ENCODE results near the gene ADAMTSL3. TPM values are rescaled to one million over a fixed set of nuclear protein-coding genes. Genes with fewer than 3 reads are reported as not detected.

The ADAMTSL3 gene
- total and polyA plus RNA-seq, 2 of the 8 experiments (the other 6 are each of a cell fraction or from before 2014, with no cell fraction given) = 0.35 to 1.4 TPM

DNA sequence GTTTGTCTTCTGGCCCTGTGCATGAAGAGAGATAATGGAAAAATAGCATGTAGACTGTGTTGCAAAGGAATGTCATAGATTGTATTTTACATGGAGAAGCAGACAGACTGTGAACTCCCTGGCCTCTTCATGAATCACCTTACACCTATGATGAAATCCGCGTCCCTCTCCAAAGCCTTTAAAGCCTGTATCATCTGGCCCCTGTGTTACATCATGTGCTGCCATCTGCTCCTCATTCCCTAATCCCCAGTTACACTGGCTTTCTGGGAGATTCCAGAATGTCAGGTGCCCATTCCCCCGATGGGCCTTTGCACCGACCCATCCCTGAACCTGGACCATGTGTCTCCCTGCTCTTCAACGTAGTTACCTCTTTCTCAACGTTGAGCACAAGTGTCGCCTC is 190.8 kb downstream of the ADAMTSL3 start:
- H3K9me3 ChIP-seq (ENCODE audit: insufficient read depth in 2 of 2, low read depth in 1 of 2, low read length in 1 of 2) = no peaks in the 10 kb centered on the region
- H3K4me3 ChIP-seq (ENCODE audit: extremely low read depth in 1 of 4, insufficient read depth in 2 of 4, low read depth in 3 of 4, low read length in 4 of 4) = no peak overlapping the region
- no peak overlapping the region for H2AFZ ChIP-seq (ENCODE audit: low read length)
- H3K9ac ChIP-seq (replicated peaks in 1 of 4; ENCODE audit: extremely low read depth in 1 of 4, low read depth in 3 of 4, low read length in 3 of 4) = no peak overlapping the region
- H3K18ac ChIP-seq (ENCODE audit: extremely low read depth, low read length) = no peak overlapping the region
- POLR2A ChIA-PET (ENCODE audit: partially characterized antibody) = no interaction called here
- no peak overlapping the region for H2BK120ac ChIP-seq (replicated peaks; ENCODE audit: low read depth, low read length)
- no peaks in the 10 kb centered on the region for H3K36me3 ChIP-seq (ENCODE audit: control insufficient read depth in 2 of 4, insufficient read depth in 4 of 4, low read length in 3 of 4)
- no peak overlapping the region for H2AK5ac ChIP-seq (ENCODE audit: low read depth, low read length)
- H3K23me2 ChIP-seq (ENCODE audit: low read depth, low read length) = peaks cover 2% of the 10 kb centered on the region; the same call in 1 of the 2 replicates
- no peaks in the 10 kb centered on the region for H4K20me1 ChIP-seq (replicated peaks in 1 of 2; ENCODE audit: control insufficient read depth in 1 of 2, insufficient read depth in 2 of 2, low read length in 2 of 2)
- H4K8ac ChIP-seq (ENCODE audit: extremely low read depth, insufficient read depth, low read length) = no peak overlapping the region
- no peaks in the 10 kb centered on the region for H3K79me2 ChIP-seq (ENCODE audit: control insufficient read depth in 1 of 2, insufficient read depth in 2 of 2, low read length in 2 of 2)
- no peaks in the 10 kb centered on the region for H3K27me3 ChIP-seq (replicated peaks in 1 of 4; ENCODE audit: control insufficient read depth in 3 of 4, extremely low read depth in 1 of 4, insufficient read depth in 3 of 4, low read length in 3 of 4)
- no peak overlapping the region for H3K23ac ChIP-seq (ENCODE audit: insufficient read length)
- no peak overlapping the region for H3K4ac ChIP-seq (replicated peaks; ENCODE audit: insufficient read length, low read depth, low read length)
- H2BK5ac ChIP-seq (ENCODE audit: low read depth, low read length) = no peak overlapping the region
- no peak overlapping the region for H4K5ac ChIP-seq (ENCODE audit: insufficient read length, low read depth, low read length)
- no peak overlapping the region for H3K4me2 ChIP-seq (ENCODE audit: insufficient read depth in 1 of 2, low read depth in 2 of 2, low read length in 2 of 2)
- H3K4me1 ChIP-seq (replicated peaks in 1 of 4; ENCODE audit: control insufficient read depth in 3 of 4, insufficient read depth in 4 of 4, low read length in 3 of 4) = no peaks in the 10 kb centered on the region
- WGBS, 2 experiments (ENCODE audit: extremely low coverage in 1 of 2, insufficient coverage in 1 of 2, insufficient read length in 1 of 2, insufficient replicate concordance in 2 of 2, low coverage in 1 of 2, low lambda C conversion rate in 2 of 2, missing lambda C conversion rate in 1 of 2) = 93% methylated on average over 7 of the region's 7 CpGs; no CpG with 5 or more reads in 1 of the 2 experiments
- no peaks in the 10 kb centered on the region for H3K79me1 ChIP-seq (ENCODE audit: low read depth, low read length)
- no peak overlapping the region for H2BK12ac ChIP-seq (ENCODE audit: low read depth, low read length)
- no peak overlapping the region for H2BK15ac ChIP-seq (ENCODE audit: low read length)
- no peak for FAIRE-seq
- DNase-seq (ENCODE audit: low read depth in 1 of 2, low spot score in 2 of 2) = no peak
- no peak overlapping the region for H4K91ac ChIP-seq (replicated peaks; ENCODE audit: insufficient read length, low read length)
- no peak overlapping the region for H3K14ac ChIP-seq (ENCODE audit: insufficient read length)
- H2BK20ac ChIP-seq (ENCODE audit: low read length) = no peak overlapping the region
- CTCF ChIA-PET (ENCODE audit: partially characterized antibody) = interaction anchor here (0.9 to 1.3 kb wide), 2 partner anchors 11 to 166 kb away, joined by 3 to 6 read pairs; no protein-coding TSS in a partner anchor
- H3K27ac ChIP-seq (ENCODE audit: low read depth, low read length) = no peak overlapping the region
- H3K56ac ChIP-seq (replicated peaks; ENCODE audit: insufficient read length, low read depth, low read length) = no peak overlapping the region
- TF ChIP-seq EZH2 (IDR thresholded peaks at IDR 0.05; ENCODE audit: low read depth, low read length, severe bottlenecking) (no peak), TCF12 (IDR thresholded peaks at IDR 0.05; ENCODE audit: low read depth, low read length) (no peak), CBX8 (IDR thresholded peaks at IDR 0.05; ENCODE audit: borderline replicate concordance, low read depth, low read length) (no peak), SIN3A (conservative IDR thresholded peaks at IDR 0.05 in 1 of 2, IDR thresholded peaks at IDR 0.05 in 1 of 2; ENCODE audit: low read depth in 1 of 2, low read length in 2 of 2) (no peak), JUN (IDR thresholded peaks at IDR 0.05; ENCODE audit: low read depth, low read length) (no peak)
